Measurements from ENCODE around the gene ITGB7.

The ITGB7 gene

GRCh38 chr12:53191885-53192530 lies 15.0 kb downstream of the ITGB7 start:
- H3K4me3 ChIP-seq (ENCODE audit: low read length) = no peak overlapping the region
- no peak for DNase-seq (ENCODE audit: low read depth)
- no peak for TF ChIP-seq CTCF (conservative IDR thresholded peaks at IDR 0.05; ENCODE audit: low read length)

- no peak overlapping the region for H3K4me3 ChIP-seq (ENCODE audit: low read length)
- no peak for TF ChIP-seq CTCF (conservative IDR thresholded peaks at IDR 0.05; ENCODE audit: low read length)
- DNase-seq (ENCODE audit: low read depth) = no peak
Measured at GRCh38 chr12:53191096-53191884, 15.8 kb downstream of the ITGB7 start.

GRCh38 chr12:53190108-53190729 lies 16.8 kb downstream of the ITGB7 start:
- H3K4me3 ChIP-seq (ENCODE audit: low read length) = no peak overlapping the region
- DNase-seq (ENCODE audit: low read depth) = peak; percentile 57
- peak; percentile 78 for TF ChIP-seq CTCF (conservative IDR thresholded peaks at IDR 0.05; ENCODE audit: low read length)

- no peak for TF ChIP-seq CTCF (conservative IDR thresholded peaks at IDR 0.05; ENCODE audit: low read length)
- no peak for DNase-seq (ENCODE audit: low read depth)
- H3K4me3 ChIP-seq (ENCODE audit: low read length) = no peak overlapping the region
Measured at GRCh38 chr12:53187145-53187899, 19.7 kb downstream of the ITGB7 start.

GRCh38 chr12:53186745-53187144 lies 20.3 kb downstream of the ITGB7 start:
- no peak for TF ChIP-seq CTCF (conservative IDR thresholded peaks at IDR 0.05; ENCODE audit: low read length)
- H3K4me3 ChIP-seq (ENCODE audit: low read length) = no peak overlapping the region
- DNase-seq (ENCODE audit: low read depth) = no peak

GRCh38 chr12:53185582-53186153 lies 21.4 kb downstream of the ITGB7 start:
- no peak; the same call in 1 of the 2 replicates for TF ChIP-seq CTCF (conservative IDR thresholded peaks at IDR 0.05; ENCODE audit: low read length)
- H3K4me3 ChIP-seq (ENCODE audit: low read length) = no peak overlapping the region
- DNase-seq (ENCODE audit: low read depth) = no peak

Data from AG10803 (cell line).